CD14-positive monocyte (primary cell): Measurements from ENCODE around the gene TREX2. TPM values are rescaled to one million over a fixed set of nuclear protein-coding genes. Genes with fewer than 3 reads are reported as not detected.

Experiments used
- DNase-seq, 3 donors: peaks; one replicate each; pipeline ENCODE4 v3.0.0-alpha.2; 2011 to 2022
- H2AFZ ChIP-seq: 2 replicates; pipeline ENCODE4 v1.6.0; 2012; ENCODE audit warnings: mild to moderate bottlenecking, low read depth, low read length, inconsistent platforms; ENCODE audit not compliant: insufficient read depth, poor library complexity, severe bottlenecking
- H3K27ac ChIP-seq, 2 donors: 1 replicate in 1 of 2; 2 replicates in 1 of 2; pipeline ENCODE4 v1.5.1; 2012 to 2013; ENCODE audit warnings: low read length in 2 of 2, control low read depth in 1 of 2, inconsistent platforms in 1 of 2, low read depth in 1 of 2, mild to moderate bottlenecking in 1 of 2
- H3K27me3 ChIP-seq, 2 donors: one replicate each; pipeline versions ENCODE4 v1.6.0 to v1.6.1; 2011 to 2013; ENCODE audit warnings: low read length in 2 of 2; ENCODE audit not compliant: control insufficient read depth in 2 of 2, insufficient read depth in 2 of 2
- H3K36me3 ChIP-seq, 2 donors: replicated peaks in 1 of 2; 1 replicate in 1 of 2; 2 replicates in 1 of 2; pipeline versions ENCODE4 v1.5.1 to v1.6.1; 2012 to 2013; ENCODE audit warnings: low read length in 2 of 2, control low read depth in 1 of 2, inconsistent platforms in 1 of 2, mild to moderate bottlenecking in 1 of 2; ENCODE audit not compliant: insufficient read depth in 2 of 2, control insufficient read depth in 1 of 2
- H3K4me1 ChIP-seq, 2 donors: 1 replicate in 1 of 2; 2 replicates in 1 of 2; pipeline versions ENCODE4 v1.5.1 to v1.6.1; 2012 to 2013; ENCODE audit warnings: low read length in 2 of 2, control low read depth in 1 of 2, inconsistent platforms in 1 of 2, mild to moderate bottlenecking in 1 of 2, moderate library complexity in 1 of 2; ENCODE audit not compliant: insufficient read depth in 2 of 2, control insufficient read depth in 1 of 2
- H3K4me2 ChIP-seq: replicated peaks from 2 replicates; pipeline ENCODE3; 2012; ENCODE audit warnings: low read length, moderate library complexity, mild to moderate bottlenecking; ENCODE audit not compliant: poor library complexity, severe bottlenecking; ENCODE audit errors: extremely low read depth
- H3K4me3 ChIP-seq, 3 experiments: fragments of 200-600 bp in 1 of 3; sonication (generic) in 1 of 3; replicated peaks in 1 of 3; 1 replicate in 2 of 3; 2 replicates in 1 of 3; pipeline ENCODE4 v1.5.1; 2011 to 2013; ENCODE audit warnings: low read length in 3 of 3, mild to moderate bottlenecking in 3 of 3, control low read depth in 2 of 3, low read depth in 2 of 3, inconsistent platforms in 1 of 3, moderate library complexity in 1 of 3
- H3K79me2 ChIP-seq: 2 replicates; pipeline ENCODE4 v1.6.0; 2012; ENCODE audit warnings: mild to moderate bottlenecking, control low read depth, inconsistent platforms, low read length, moderate library complexity; ENCODE audit not compliant: insufficient read depth
- H3K9ac ChIP-seq: 2 replicates; pipeline ENCODE4 v1.6.0; 2017; ENCODE audit warnings: low read length, mild to moderate bottlenecking; ENCODE audit not compliant: insufficient read depth, poor library complexity, severe bottlenecking
- H3K9me3 ChIP-seq, 2 donors: replicated peaks in 1 of 2; 1 replicate in 1 of 2; 2 replicates in 1 of 2; pipeline versions ENCODE4 v1.5.1 to v1.6.1; 2012 to 2013; ENCODE audit warnings: low read length in 2 of 2, control low read depth in 1 of 2; ENCODE audit not compliant: control insufficient read depth in 1 of 2, insufficient read depth in 1 of 2
- H4K20me1 ChIP-seq: 2 replicates; pipeline ENCODE4 v1.6.0; 2012; ENCODE audit warnings: mild to moderate bottlenecking, low read length, control low read depth, moderate library complexity; ENCODE audit not compliant: insufficient read depth
- H3K27ac Mint-ChIP-seq, 7 donors: one replicate each; pipeline ENCODE4 v1.8.0; 2020; ENCODE audit warnings: mild to moderate bottlenecking in 7 of 7, mixed read lengths in 7 of 7, moderate library complexity in 6 of 7, inconsistent platforms in 2 of 7
- H3K27me3 Mint-ChIP-seq, 3 donors: one replicate each; pipeline ENCODE4 v1.8.0; 2021 to 2022; ENCODE audit warnings: low read depth in 3 of 3, mild to moderate bottlenecking in 3 of 3, mixed read lengths in 3 of 3, moderate library complexity in 3 of 3, inconsistent platforms in 1 of 3
- H3K36me3 Mint-ChIP-seq, 2 donors: one replicate each; pipeline ENCODE4 v1.8.0; 2020; ENCODE audit warnings: mixed read lengths in 2 of 2, inconsistent platforms in 1 of 2, mild to moderate bottlenecking in 1 of 2
- H3K4me1 Mint-ChIP-seq: one replicate; pipeline ENCODE4 v1.8.0; 2020; ENCODE audit warnings: mild to moderate bottlenecking, mixed read lengths
- H3K4me3 Mint-ChIP-seq, 2 donors: one replicate each; pipeline ENCODE4 v1.8.0; 2020; ENCODE audit warnings: mild to moderate bottlenecking in 2 of 2, mixed read lengths in 2 of 2, moderate library complexity in 1 of 2
- H3K9me3 Mint-ChIP-seq, 7 donors: one replicate each; pipeline ENCODE4 v1.8.0; 2020 to 2022; ENCODE audit warnings: mixed read lengths in 7 of 7, mild to moderate bottlenecking in 6 of 7, moderate library complexity in 6 of 7, inconsistent platforms in 2 of 7
- WGBS: methylation state at CpG from one replicate; pipeline ENCODE4 v1.1.5; 2013; ENCODE audit warnings: missing lambda C conversion rate; ENCODE audit not compliant: insufficient coverage; 5-methylcytosine and 5-hydroxymethylcytosine counted together
- intact Hi-C, 2 donors: fragments of 100-400 bp; cut with micrococcal nuclease; formaldehyde crosslinking; loops; one replicate each; pipeline versions ENCODE4 v1.15.0 to v1.15.1; 2023
- polyA plus RNA-seq, 3 donors: library from polyadenylated mRNA; depleted of rRNA in 1 of 3; unstranded in 2 of 3; stranded (reverse) in 1 of 3; fragments of 300-500 nt in 2 of 3; fragments of >200 nt in 1 of 3; fragmentation: Illumina TruSeq in 2 of 3; gene quantifications; 1 replicate in 2 of 3; 2 replicates in 1 of 3; pipeline ENCODE4 v1.2.3, GENCODE V29; 2012 to 2021
- TF ChIP-seq, protein P1 (sequence below): fragments of 200-600 bp; IDR thresholded peaks from one replicate; pipeline ENCODE4 v1.8.0; 2022; ENCODE audit warnings: antibody characterized with exemption, mild to moderate bottlenecking

TREX2 gene
- polyA plus RNA-seq, 3 donors = 1.5 TPM; not detected in 2

DNA sequence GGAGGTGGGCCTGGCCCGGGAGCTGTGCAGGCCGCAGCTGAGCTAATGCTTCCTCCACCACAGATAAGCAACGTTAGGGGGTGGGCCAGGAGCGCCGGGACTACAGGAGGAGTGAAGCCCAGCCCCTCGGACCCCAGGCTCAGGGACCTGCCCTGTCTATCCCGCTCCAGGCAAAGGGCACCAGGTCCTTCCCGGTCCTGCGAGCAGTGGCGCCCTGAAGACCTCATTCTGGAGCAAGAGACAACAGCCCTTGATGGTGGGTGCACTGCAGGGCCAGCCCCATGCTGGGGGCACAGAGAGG is 730 bp upstream of the TREX2 start:
- no peak overlapping the region for H3K4me3 ChIP-seq
- peaks cover 19 to 24% of the 10 kb centered on the region in 2 donors for H3K36me3 ChIP-seq
- H4K20me1 ChIP-seq = no peaks in the 10 kb centered on the region
- DNase-seq = no peak
- no peaks in the 10 kb centered on the region for H3K79me2 ChIP-seq
- Mint-ChIP-seq H3K4me3 (no peak overlapping the region), H3K27ac (peak overlapping the region in 1 of 7 donors; percentile 72), H3K36me3 (peaks cover 13 to 20% of the 10 kb centered on the region in 2 donors), H3K9me3 (no peaks in the 10 kb centered on the region), H3K4me1 (no peaks in the 10 kb centered on the region), H3K27me3 (peaks cover 0 to 9% (median 3%) of the 10 kb centered on the region in 3 donors)
- TF ChIP-seq, protein P1, sequence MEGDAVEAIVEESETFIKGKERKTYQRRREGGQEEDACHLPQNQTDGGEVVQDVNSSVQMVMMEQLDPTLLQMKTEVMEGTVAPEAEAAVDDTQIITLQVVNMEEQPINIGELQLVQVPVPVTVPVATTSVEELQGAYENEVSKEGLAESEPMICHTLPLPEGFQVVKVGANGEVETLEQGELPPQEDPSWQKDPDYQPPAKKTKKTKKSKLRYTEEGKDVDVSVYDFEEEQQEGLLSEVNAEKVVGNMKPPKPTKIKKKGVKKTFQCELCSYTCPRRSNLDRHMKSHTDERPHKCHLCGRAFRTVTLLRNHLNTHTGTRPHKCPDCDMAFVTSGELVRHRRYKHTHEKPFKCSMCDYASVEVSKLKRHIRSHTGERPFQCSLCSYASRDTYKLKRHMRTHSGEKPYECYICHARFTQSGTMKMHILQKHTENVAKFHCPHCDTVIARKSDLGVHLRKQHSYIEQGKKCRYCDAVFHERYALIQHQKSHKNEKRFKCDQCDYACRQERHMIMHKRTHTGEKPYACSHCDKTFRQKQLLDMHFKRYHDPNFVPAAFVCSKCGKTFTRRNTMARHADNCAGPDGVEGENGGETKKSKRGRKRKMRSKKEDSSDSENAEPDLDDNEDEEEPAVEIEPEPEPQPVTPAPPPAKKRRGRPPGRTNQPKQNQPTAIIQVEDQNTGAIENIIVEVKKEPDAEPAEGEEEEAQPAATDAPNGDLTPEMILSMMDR = no peak
- no peaks in the 10 kb centered on the region for H3K27me3 ChIP-seq
- intact Hi-C loops = no loop called here
- H2AFZ ChIP-seq = no peak overlapping the region
- no peaks in the 10 kb centered on the region for H3K9me3 ChIP-seq
- H3K4me1 ChIP-seq = no peaks in the 10 kb centered on the region
- H3K4me2 ChIP-seq = no peak overlapping the region
- no peak overlapping the region for H3K27ac ChIP-seq
- H3K9ac ChIP-seq = no peak overlapping the region
- WGBS = 68% methylated on average over 6 of the region's 10 CpGs

DNA sequence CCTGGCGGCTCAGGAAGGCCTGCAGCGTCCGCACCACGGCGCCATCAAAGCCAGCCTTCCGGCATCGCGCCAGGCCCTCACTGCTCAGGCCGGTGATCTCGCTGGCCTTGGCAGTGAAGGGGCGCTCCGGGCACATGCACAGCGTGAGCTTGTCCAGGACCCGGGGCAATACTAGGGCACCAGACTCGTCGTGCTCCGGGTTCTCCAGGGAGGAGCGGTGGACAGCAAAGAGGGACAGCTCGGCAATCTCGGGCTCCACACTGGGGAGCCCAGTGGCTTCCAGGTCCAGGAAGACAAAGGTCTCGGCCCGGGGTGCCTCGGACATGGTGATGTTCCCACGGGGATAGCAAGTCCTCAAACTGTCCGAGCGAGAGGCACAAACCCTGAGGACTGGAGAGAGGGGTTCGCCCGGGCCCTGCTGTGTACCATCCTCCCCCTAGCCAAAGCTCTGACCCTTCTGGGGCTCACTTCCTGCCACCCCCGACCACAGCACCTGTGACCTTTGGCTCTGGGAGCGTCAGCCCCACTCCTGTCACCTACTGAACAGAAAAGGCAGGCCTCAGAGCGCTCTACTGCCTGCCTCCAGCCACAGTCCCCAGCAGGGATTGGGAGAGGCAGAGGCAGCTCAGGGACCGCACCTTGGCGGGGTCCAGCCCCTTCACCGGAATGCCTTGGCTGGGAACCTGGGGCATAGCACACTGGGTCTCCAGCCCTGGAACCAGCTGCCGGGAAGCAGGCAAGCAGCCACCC is 575 bp downstream of the TREX2 start:
- intact Hi-C loops = no loop called here
- TF ChIP-seq, protein P1 = no peak
- no peak overlapping the region for H2AFZ ChIP-seq
- H3K4me3 ChIP-seq = no peak overlapping the region
- no peak overlapping the region for H3K27ac Mint-ChIP-seq
- WGBS = 98% methylated on average over 23 of the region's 35 CpGs
- no peak overlapping the region for H3K4me2 ChIP-seq
- no peaks in the 10 kb centered on the region for H3K4me1 ChIP-seq
- H3K4me3 Mint-ChIP-seq = no peak overlapping the region
- peaks cover 11 to 13% of the 10 kb centered on the region in 2 donors for H3K36me3 ChIP-seq
- no peak for DNase-seq
- H3K27ac ChIP-seq = no peak overlapping the region
- H3K36me3 Mint-ChIP-seq = peaks cover 3 to 9% of the 10 kb centered on the region in 2 donors
- H3K27me3 Mint-ChIP-seq = peaks cover 0 to 6% (median 3%) of the 10 kb centered on the region in 3 donors
- no peaks in the 10 kb centered on the region for H3K79me2 ChIP-seq
- no peaks in the 10 kb centered on the region for H4K20me1 ChIP-seq
- H3K27me3 ChIP-seq = no peaks in the 10 kb centered on the region
- no peaks in the 10 kb centered on the region for H3K9me3 ChIP-seq
- no peak overlapping the region for H3K9ac ChIP-seq
- H3K9me3 Mint-ChIP-seq = no peaks in the 10 kb centered on the region
- H3K4me1 Mint-ChIP-seq = no peaks in the 10 kb centered on the region
